GM23338 (cell line): ENCODE data around the gene RAB3GAP2. TPM values are rescaled to one million over a fixed set of nuclear protein-coding genes. Genes with fewer than 3 reads are reported as not detected.

Experiments
- ATAC-seq: fragments of 200-7000 bp; cut with Tn5 transposase; 3 replicates; pipeline ENCODE4 v1.9.1; 2020
- DNase-seq: peaks from one replicate; pipeline ENCODE4 v3.0.0-alpha.2; 2015; ENCODE audit warnings: low spot score
- H2AFZ ChIP-seq: fragments of 200-600 bp; sonication (generic); 2 replicates; pipeline ENCODE4 v1.8.0; 2016; ENCODE audit warnings: antibody characterized with exemption, mild to moderate bottlenecking, moderate library complexity
- H3F3A ChIP-seq: fragments of 200-600 bp; sonication (generic); replicated peaks from 2 replicates; pipeline ENCODE4 v1.8.0; 2017; ENCODE audit warnings: antibody characterized with exemption, mixed run types, low read depth
- H3K27ac ChIP-seq: fragments of 200-600 bp; sonication (generic); 2 replicates; pipeline ENCODE4 v1.6.1; 2016; ENCODE audit warnings: low read depth
- H3K27me3 ChIP-seq: fragments of 200-600 bp; sonication (generic); 2 replicates; pipeline ENCODE4 v1.8.0; 2016; ENCODE audit warnings: mild to moderate bottlenecking, mixed run types, moderate library complexity; ENCODE audit not compliant: insufficient read depth
- H3K36me3 ChIP-seq: fragments of 200-600 bp; sonication (generic); 2 replicates; pipeline ENCODE4 v1.8.0; 2016; ENCODE audit warnings: mild to moderate bottlenecking; ENCODE audit not compliant: insufficient read depth
- H3K4me1 ChIP-seq: fragments of 200-600 bp; sonication (generic); 2 replicates; pipeline ENCODE4 v1.8.0; 2016; ENCODE audit warnings: mild to moderate bottlenecking, moderate library complexity; ENCODE audit not compliant: insufficient read depth
- H3K4me2 ChIP-seq: fragments of 200-600 bp; sonication (generic); 2 replicates; pipeline ENCODE4 v1.7.1; 2017; ENCODE audit warnings: mixed run types
- H3K4me3 ChIP-seq: fragments of 200-600 bp; sonication (generic); 2 replicates; pipeline ENCODE4 v1.6.1; 2016; ENCODE audit warnings: mixed run types
- H3K79me2 ChIP-seq: fragments of 200-600 bp; sonication (generic); replicated peaks from 2 replicates; pipeline ENCODE4 v1.8.0; 2017; ENCODE audit warnings: mild to moderate bottlenecking; ENCODE audit not compliant: insufficient read depth
- H3K9me2 ChIP-seq: fragments of 200-600 bp; sonication (generic); 2 replicates; pipeline ENCODE4 v1.8.0; 2017; ENCODE audit not compliant: insufficient read depth
- H4K20me1 ChIP-seq: fragments of 200-600 bp; sonication (generic); replicated peaks from 2 replicates; pipeline ENCODE4 v1.8.0; 2017; ENCODE audit warnings: mild to moderate bottlenecking; ENCODE audit not compliant: insufficient read depth
- H3K27ac Mint-ChIP-seq: 2 replicates; pipeline ENCODE4 v1.8.0; 2020; ENCODE audit warnings: inconsistent platforms, mild to moderate bottlenecking, moderate library complexity, mixed read lengths
- H3K27me3 Mint-ChIP-seq: 3 replicates; pipeline ENCODE4 v1.8.0; 2022; ENCODE audit warnings: low read depth, mild to moderate bottlenecking, moderate library complexity, mixed read lengths, inconsistent platforms; ENCODE audit not compliant: insufficient read depth, poor library complexity
- H3K36me3 Mint-ChIP-seq: 3 replicates; pipeline ENCODE4 v1.8.0; 2021; ENCODE audit warnings: low read depth, mild to moderate bottlenecking, inconsistent platforms, moderate library complexity, mixed read lengths
- H3K4me1 Mint-ChIP-seq: 3 replicates; pipeline ENCODE4 v1.8.0; 2020; ENCODE audit warnings: mild to moderate bottlenecking, inconsistent platforms, mixed read lengths
- H3K4me3 Mint-ChIP-seq: 3 replicates; pipeline ENCODE4 v1.8.0; 2021; ENCODE audit warnings: moderate library complexity, mild to moderate bottlenecking, inconsistent platforms, mixed read lengths
- H3K9me3 Mint-ChIP-seq: 3 replicates; pipeline ENCODE4 v1.8.0; 2020; ENCODE audit warnings: moderate library complexity, mild to moderate bottlenecking, inconsistent platforms, mixed read lengths
- CREB1 ChIP-seq: fragments of 250-450 bp; sonication (Bioruptor Pico); IDR thresholded peaks from 2 replicates; pipeline ENCODE4 v1.5.0; 2020; ENCODE audit warnings: low read depth, mild to moderate bottlenecking, moderate library complexity
- CTCF ChIP-seq, 2 experiments: fragments of 200-600 bp in 1 of 2; sonication (generic) in 1 of 2; conservative IDR thresholded peaks; 2 replicates each; pipeline versions ENCODE4 v1.5.1 to v1.6.1; 2016 to 2017; ENCODE audit warnings: antibody characterized with exemption in 2 of 2, low read depth in 2 of 2, mild to moderate bottlenecking in 2 of 2, moderate library complexity in 1 of 2
- ETS1 ChIP-seq: IDR thresholded peaks from 2 replicates; pipeline ENCODE4 v1.6.1; 2016; ENCODE audit warnings: antibody characterized with exemption
- EZH2 ChIP-seq: fragments of 200-600 bp; sonication (generic); IDR thresholded peaks from one replicate; pipeline ENCODE4 v1.8.0; 2017; ENCODE audit warnings: antibody characterized with exemption, mild to moderate bottlenecking, low read depth; ENCODE audit not compliant: unreplicated experiment
- EZH2phosphoT487 ChIP-seq: fragments of 200-600 bp; sonication (generic); IDR thresholded peaks from one replicate; pipeline ENCODE4 v1.8.1; 2018; ENCODE audit warnings: antibody characterized with exemption; ENCODE audit not compliant: unreplicated experiment
- JUNB ChIP-seq: IDR thresholded peaks from one replicate; pipeline ENCODE4 v1.6.1; 2016; ENCODE audit warnings: antibody characterized with exemption; ENCODE audit not compliant: unreplicated experiment
- NANOG ChIP-seq: IDR thresholded peaks from 2 replicates; pipeline ENCODE4 v1.6.1; 2016; ENCODE audit warnings: antibody characterized with exemption, borderline replicate concordance
- POLR2AphosphoS5 ChIP-seq: IDR thresholded peaks from 2 replicates; pipeline ENCODE4 v1.6.1; 2016; ENCODE audit warnings: antibody characterized with exemption, low read depth
- REST ChIP-seq: IDR thresholded peaks from one replicate; pipeline ENCODE4 v1.6.1; 2018; ENCODE audit warnings: antibody characterized with exemption; ENCODE audit not compliant: unreplicated experiment
- STAT1 ChIP-seq: IDR thresholded peaks from one replicate; pipeline ENCODE4 v1.6.1; 2016; ENCODE audit warnings: antibody characterized with exemption; ENCODE audit not compliant: unreplicated experiment
- ZNF114 ChIP-seq: fragments of 250-450 bp; sonication (Bioruptor Pico); IDR thresholded peaks from 2 replicates; pipeline ENCODE4 v1.5.0; 2020; ENCODE audit warnings: mild to moderate bottlenecking, moderate library complexity
- ZNF331 ChIP-seq: fragments of 250-450 bp; sonication (Bioruptor Pico); IDR thresholded peaks from 2 replicates; pipeline ENCODE4 v1.5.0; 2020; ENCODE audit warnings: low read depth, mild to moderate bottlenecking, moderate library complexity
- ZNF462 ChIP-seq: fragments of 250-450 bp; sonication (Bioruptor Pico); IDR thresholded peaks from 2 replicates; pipeline ENCODE4 v1.5.0; 2020; ENCODE audit warnings: mild to moderate bottlenecking, moderate library complexity
- polyA plus RNA-seq: library from polyadenylated mRNA; unstranded; fragments of >200 nt; fragmentation: Nextera tagmentation; extraction: Ambion mirVana; gene quantifications from 2 replicates; pipeline ENCODE4 v1.2.1, GENCODE V29; 2016
- total RNA-seq: library from RNA; depleted of rRNA; stranded (reverse); fragments of >200 nt; shearing (Covaris generic); gene quantifications from 2 replicates; pipeline ENCODE4 v1.2.3, GENCODE V29; 2014

The RAB3GAP2 gene
- total and polyA plus RNA-seq, 2 experiments from 2014 or later = 19.4 to 44.6 TPM

- no peaks in the 10 kb centered on the region for H3F3A ChIP-seq
- H3K27ac ChIP-seq = no peak overlapping the region
- H3K27me3 ChIP-seq = no peaks in the 10 kb centered on the region
- Mint-ChIP-seq H3K4me3 (no peak overlapping the region), H3K36me3 (no peaks in the 10 kb centered on the region), H3K4me1 (peaks cover 13% of the 10 kb centered on the region), H3K27ac (no peak overlapping the region), H3K27me3 (peaks cover 3% of the 10 kb centered on the region), H3K9me3 (no peaks in the 10 kb centered on the region; the same call in 2 of the 3 replicates)
- H3K36me3 ChIP-seq = no peaks in the 10 kb centered on the region
- TF ChIP-seq POLR2AphosphoS5 (no peak), REST (no peak), STAT1 (no peak), ZNF331 (CRISPR knock-in tag) (no peak), EZH2 (no peak), NANOG (no peak), ZNF114 (CRISPR knock-in tag) (no peak), ETS1 (no peak), ZNF462 (CRISPR knock-in tag) (no peak), CREB1 (no peak), EZH2phosphoT487 (no peak), CTCF (conservative IDR thresholded peaks at IDR 0.05; ENCODE audit: low read depth in 2 of 2) (no peak), JUNB (no peak)
- H3K4me3 ChIP-seq = no peak overlapping the region
- 0 out of 2 replicates have a peak, but pooled peaks cover 2% of the 10 kb centered on the region for H3K9me2 ChIP-seq
- no peak overlapping the region for H3K4me2 ChIP-seq
- no peaks in the 10 kb centered on the region for H4K20me1 ChIP-seq
- H3K79me2 ChIP-seq = no peaks in the 10 kb centered on the region
- ATAC-seq (no peak), DNase-seq (no peak)
- H3K4me1 ChIP-seq = peaks cover 20% of the 10 kb centered on the region
- no peak overlapping the region; the same call in 1 of the 2 replicates for H2AFZ ChIP-seq
Observed at GRCh38 chr1:220303871-220304270, 31.6 kb upstream of the RAB3GAP2 start.
